KG1 (cell line): Measurements from ENCODE around the gene USP48.
A peak's percentile ranks its signal among the peaks of the same experiment; 100 is the strongest.
"Not testable (repeated sequence)": the region's sequence is repeated elsewhere in the genome, so short reads cannot be mapped to it uniquely, and the experiment has no call there.

ENCODE experiments used
- DNase-seq: peaks from one replicate; lab custom pipeline; 2025; lab: John Stamatoyannopoulos, UW

The USP48 gene, protein sequence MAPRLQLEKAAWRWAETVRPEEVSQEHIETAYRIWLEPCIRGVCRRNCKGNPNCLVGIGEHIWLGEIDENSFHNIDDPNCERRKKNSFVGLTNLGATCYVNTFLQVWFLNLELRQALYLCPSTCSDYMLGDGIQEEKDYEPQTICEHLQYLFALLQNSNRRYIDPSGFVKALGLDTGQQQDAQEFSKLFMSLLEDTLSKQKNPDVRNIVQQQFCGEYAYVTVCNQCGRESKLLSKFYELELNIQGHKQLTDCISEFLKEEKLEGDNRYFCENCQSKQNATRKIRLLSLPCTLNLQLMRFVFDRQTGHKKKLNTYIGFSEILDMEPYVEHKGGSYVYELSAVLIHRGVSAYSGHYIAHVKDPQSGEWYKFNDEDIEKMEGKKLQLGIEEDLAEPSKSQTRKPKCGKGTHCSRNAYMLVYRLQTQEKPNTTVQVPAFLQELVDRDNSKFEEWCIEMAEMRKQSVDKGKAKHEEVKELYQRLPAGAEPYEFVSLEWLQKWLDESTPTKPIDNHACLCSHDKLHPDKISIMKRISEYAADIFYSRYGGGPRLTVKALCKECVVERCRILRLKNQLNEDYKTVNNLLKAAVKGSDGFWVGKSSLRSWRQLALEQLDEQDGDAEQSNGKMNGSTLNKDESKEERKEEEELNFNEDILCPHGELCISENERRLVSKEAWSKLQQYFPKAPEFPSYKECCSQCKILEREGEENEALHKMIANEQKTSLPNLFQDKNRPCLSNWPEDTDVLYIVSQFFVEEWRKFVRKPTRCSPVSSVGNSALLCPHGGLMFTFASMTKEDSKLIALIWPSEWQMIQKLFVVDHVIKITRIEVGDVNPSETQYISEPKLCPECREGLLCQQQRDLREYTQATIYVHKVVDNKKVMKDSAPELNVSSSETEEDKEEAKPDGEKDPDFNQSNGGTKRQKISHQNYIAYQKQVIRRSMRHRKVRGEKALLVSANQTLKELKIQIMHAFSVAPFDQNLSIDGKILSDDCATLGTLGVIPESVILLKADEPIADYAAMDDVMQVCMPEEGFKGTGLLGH

GRCh38 chr1:21782868-21783678, at the start of gene USP48:
USP48 (minus strand) TSS chr1:21783149; CDS start chr1:21782957, 192 bp downstream.
- peak; percentile 96 for DNase-seq

DNA sequence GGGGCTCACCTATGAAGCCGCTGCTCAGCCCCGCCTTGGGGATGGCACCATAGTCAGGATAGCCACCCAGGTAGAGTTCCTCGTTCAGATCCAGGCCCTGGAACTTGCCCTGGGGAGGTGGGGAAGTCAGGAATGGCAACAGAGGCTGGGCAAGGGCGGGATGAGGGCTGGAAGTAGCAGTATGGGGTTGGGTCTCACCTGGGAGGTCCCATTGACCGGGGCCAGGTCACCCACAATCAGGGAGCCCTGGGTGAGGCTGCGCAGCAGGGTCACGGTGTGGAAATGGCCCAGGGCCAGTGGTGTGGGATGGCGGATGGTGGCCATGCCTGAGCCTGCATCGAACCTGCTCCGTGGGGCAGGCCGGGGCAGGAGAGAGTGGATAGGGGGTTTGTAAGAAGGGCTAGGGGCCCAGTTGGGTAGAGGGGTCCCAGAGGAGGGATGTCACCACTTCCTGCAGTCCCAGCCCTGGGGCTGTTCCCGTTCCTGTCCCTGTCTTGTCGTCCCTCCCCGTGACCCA, 48.6 kb upstream of the USP48 start:
- DNase-seq = no peak

DNA sequence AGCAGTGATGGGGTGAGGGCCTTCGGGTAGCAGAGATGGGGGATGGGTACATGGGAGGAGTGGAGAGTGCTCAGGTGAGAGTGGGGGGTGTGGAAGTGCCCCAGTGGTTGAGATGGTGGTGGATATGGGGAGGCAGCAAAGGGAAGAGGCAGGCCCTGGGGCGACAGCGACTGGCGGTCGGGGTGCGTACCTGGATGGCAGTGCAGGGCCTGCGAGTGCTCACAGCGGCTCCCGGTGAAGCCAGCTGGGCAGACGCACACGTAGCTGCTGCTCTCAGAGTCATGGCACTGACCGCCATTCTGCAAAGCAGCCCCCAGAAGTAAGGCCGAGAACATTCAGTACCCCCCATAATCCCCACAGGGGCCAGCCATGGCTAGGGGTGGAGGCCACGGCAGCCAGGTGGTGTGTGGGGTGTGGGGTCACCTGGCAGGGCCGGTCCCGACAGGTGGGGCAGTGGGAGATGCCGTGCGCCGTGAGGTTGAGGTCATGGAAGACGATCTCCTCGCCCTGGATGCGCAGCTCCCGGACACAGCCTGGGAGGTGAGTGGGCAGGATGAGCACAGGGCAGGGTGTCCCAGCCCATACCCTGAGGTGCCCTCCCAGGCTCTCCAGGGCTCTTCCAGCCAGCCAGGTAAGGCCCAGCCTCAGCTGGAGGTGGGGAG, 48.0 kb upstream of the USP48 start:
- DNase-seq = no peak

DNA sequence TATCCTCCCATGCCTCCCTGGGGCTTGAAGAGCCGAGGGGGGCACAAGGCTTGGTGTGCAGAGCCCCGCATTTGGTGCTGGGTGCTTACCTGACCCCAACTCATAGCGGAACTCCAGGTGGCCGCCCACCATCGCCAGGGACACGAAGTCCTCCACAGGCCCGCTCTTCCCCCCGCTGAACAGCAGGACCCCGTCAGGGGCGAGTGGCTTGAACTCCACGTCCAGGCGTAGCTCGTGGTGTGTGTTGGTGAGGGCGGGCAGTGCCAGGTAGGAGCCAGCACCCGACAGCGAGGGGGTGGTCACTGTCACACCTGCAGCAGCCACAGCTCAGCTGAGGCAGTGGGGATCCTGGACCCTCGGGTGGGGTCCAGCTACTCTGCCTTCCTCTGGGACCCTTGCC, 46.3 kb upstream of the USP48 start:
- DNase-seq = no peak

GRCh38 chr1:21828506-21829210, 45.7 kb upstream of the USP48 start:
- DNase-seq = no peak

DNA sequence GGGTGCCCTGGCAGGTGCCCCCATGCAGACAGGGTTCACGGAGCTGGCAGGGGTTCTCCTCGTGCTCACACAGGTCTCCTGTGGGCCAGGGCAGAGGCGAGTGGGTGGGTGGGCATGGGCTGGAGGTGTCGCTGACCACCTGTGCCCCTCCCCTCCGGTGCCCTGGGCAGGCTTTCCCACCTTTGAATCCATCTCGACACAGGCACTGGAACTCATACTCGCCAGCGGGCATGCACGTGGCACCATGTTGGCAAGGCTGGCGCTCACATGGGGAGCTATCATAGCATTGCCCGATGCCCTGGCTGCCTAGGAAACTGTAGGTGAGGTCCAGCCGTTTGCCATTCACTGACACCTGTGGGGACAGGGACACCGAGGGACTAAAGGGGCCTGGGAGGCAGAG, 45.1 kb upstream of the USP48 start:
- no peak for DNase-seq

- DNase-seq = no peak
These were observed 44.3 kb upstream of the USP48 start for GRCh38 chr1:21827141-21827679.

GRCh38 chr1:21826694-21827093, 43.7 kb upstream of the USP48 start:
- DNase-seq = not testable (repeated sequence)

- DNase-seq = no peak
These were observed 42.4 kb upstream of the USP48 start for GRCh38 chr1:21825393-21825792.

GRCh38 chr1:21824926-21825325, 42.0 kb upstream of the USP48 start:
- DNase-seq = no peak

GRCh38 chr1:21823980-21824702, 41.2 kb upstream of the USP48 start:
- DNase-seq = no peak

GRCh38 chr1:21823206-21823979, 40.4 kb upstream of the USP48 start:
- no peak for DNase-seq

DNA sequence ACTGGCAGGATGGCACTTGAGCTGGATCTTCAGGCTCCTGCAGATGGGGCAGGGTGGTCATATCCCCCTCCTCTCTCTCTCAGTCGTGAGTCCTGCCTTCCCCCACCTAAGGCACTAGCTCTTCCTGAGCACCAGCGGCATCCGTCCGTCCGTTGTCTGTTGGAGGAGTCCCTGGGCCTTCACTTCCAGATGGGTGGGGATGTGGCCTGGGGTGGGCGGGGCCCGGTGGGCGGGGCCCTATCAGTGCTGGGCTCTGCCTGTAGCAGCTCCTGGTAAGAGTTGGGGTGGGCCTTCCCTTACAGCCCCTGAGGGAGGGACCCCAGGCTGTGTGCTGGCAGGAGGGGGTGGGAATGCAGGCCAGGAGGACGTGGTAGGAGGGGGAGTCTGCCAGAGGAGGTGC, 39.4 kb upstream of the USP48 start:
- DNase-seq = no peak

GRCh38 chr1:21821385-21822019, 38.6 kb upstream of the USP48 start:
- DNase-seq = no peak

GRCh38 chr1:21820597-21821232, 37.8 kb upstream of the USP48 start:
- no peak for DNase-seq

DNA sequence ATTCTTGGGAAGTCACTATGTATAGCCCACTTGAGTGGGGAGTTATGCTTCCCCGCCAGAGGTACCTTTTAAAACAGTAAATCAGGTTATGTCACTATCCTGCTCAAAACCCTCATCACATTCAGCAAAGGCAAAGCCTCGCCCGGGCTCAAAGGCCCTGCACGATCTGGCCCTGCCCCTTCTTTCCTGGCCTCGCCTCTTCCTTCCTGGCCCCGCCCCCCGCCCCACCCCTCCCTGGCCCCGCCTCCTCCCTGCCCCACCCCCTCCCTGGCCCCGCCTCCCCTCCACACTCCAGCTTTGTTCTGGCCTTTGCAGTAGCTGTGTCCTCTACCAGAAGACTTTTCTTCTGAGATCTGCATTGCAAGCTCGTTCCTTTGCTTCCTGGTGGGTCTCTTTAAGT, 35.7 kb upstream of the USP48 start:
- no peak for DNase-seq

DNA sequence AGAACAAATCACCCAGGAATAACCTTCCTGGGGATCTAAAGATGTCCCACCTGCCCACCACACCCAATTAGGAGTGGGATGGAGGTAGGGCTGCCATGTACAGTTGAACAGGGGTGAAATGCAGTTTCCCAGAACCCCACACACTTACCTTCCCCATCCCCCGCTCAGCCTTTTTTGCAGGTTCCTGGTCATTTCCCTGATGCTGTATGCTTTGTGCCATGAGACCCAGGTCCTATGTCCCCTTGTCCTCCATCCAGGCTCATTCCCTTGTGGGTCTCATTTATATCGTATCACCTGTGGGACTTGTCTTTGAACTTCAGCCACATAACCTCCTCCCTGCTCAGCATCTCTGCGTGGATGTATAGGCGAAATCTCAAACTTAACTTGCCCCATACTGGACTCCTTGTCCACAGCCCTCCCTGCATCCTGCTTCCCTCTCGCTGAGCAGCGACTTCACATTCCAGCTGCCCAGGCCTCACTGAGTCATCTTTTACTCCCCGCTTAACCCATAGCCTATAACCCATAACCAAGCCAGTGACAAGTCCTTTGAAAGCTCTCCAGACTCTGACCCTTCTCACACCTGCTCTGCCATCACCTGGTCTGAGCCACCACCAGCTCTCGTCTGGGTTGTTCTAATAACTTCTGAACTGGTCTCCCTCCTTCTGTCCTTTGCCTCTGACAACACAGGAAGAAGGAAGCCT, 33.8 kb upstream of the USP48 start:
- no peak for DNase-seq
